ENCODE results near the gene RALGAPA1.

- TF ChIP-seq CTCF (IDR thresholded peaks at IDR 0.05; ENCODE audit: low read depth, low read length, poor library complexity, severe bottlenecking) (no peak), EZH2phosphoT487 (IDR thresholded peaks at IDR 0.05; ENCODE audit: borderline replicate concordance, low read length) (no peak)
Measured at GRCh38 chr14:35532783-35533356, 276.2 kb downstream of the RALGAPA1 start.

All from DOHH2 (cell line).